Stimulated activated CD4-positive, alpha-beta T cell treated with anti-CD3 and anti-CD28 coated beads, Interleukin-1b, Interleukin-23, amount 100 ng/mL, for 4 hours (primary cell): ENCODE measurements around the gene PABPC3.

Experiments used
- DNase-seq, 2 donors: peaks; one replicate each; pipeline ENCODE4 v3.0.0-alpha.2; 2020; ENCODE audit warnings: low read depth in 2 of 2

The PABPC3 gene

DNA sequence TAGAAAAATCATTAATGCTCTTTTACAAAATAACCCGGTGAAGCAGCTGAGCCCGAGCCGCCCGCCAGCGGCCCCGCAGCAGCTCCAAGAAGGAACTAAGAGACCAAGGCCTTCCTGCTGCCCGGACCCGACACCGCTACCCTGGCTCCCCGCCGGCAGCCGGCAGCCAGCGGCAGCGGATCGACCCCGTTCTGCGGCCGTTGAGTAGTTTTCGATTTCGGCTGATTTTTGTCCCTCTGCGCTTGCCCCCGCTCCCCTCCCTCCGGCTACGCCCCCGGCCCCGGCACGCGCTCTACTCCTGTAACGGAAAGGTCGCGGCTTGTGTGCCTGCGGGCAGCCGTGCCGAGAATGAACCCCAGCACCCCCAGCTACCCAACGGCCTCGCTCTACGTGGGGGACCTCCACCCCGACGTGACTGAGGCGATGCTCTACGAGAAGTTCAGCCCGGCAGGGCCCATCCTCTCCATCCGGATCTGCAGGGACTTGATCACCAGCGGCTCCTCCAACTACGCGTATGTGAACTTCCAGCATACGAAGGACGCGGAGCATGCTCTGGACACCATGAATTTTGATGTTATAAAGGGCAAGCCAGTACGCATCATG lies at the start of gene PABPC3:
TSS of gene PABPC3 (plus strand) at position 286 of the 603 bp plus-strand sequence. CDS start at position 349, 63 bp downstream.
- DNase-seq: no peak

DNA sequence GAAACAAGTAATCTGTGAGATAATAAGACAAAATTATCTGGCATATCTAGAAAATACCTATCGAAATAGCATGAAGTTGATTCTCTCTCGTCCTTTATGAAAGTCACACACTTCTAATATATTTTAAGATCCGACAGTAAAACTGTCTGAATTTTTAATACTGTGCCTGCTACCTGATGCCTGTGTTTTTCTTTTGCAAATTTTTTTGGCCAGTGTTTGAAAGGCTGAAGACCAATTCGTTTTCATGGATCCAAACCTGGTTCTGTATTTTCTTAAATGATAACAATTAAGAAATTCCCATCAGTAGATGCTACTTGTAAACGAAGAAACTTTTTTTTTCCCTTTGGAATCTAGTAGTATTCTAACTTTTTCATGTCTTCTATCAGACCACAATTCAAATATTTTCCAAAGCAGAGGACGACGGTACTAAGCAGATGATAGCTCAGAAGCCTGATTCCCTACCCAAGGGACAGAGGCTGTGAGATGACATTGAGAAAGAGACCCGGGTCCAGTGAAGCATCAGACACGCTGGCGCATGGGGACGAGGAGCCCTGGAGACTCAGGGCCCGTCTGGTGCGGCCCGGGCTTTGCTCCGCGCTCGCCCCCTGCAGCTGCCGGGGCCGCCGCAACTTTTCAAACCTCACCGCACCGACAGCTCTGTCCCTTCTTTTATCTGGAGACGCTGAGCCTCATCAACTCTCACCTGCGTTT lies 49.5 kb upstream of the PABPC3 start:
- no peak for DNase-seq

DNA sequence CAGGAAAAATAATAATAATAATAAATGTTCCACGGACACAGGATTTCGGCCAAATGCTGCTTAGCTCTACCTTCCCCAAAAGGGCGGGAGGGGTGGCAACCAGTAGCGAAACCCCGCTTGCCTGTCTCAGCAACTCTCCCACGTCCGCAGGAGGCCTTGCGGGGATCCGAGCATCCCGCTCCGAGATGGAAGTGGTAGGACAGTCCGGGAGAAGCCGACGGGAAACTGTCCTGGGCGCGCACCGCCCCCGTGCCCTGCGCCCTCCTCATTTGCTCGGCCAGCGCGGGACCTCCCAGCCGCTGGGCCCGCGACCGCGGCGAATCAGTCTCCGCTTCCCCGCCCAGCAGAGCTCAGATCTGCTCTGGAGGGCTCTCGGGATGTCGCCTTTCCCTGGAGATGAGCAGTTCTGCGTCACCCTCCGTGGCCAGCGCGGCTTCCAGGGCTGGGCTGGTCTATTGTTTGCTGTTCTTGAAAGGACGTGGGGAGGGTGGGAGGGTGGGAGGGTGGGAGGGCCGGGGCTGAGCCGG lies 48.9 kb upstream of the PABPC3 start:
- no peak for DNase-seq

DNA sequence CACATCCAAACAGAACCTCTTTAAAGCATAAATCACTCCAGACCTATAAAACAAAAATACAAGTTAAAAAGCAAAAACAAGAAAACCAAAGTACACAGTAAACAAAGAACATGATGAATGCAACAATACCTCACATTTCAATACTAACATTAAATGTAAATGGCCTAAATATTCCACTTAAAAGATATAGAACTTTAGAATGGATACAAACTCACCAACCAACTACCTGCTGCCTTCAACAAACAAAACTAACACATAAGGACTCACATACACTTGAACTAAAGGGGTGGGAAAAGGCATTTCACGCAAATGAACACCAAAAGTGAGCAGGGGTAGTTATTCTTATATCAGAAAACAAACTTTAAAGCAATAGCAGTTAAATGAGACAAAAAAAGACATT lies 44.9 kb upstream of the PABPC3 start:
- no peak for DNase-seq

DNA sequence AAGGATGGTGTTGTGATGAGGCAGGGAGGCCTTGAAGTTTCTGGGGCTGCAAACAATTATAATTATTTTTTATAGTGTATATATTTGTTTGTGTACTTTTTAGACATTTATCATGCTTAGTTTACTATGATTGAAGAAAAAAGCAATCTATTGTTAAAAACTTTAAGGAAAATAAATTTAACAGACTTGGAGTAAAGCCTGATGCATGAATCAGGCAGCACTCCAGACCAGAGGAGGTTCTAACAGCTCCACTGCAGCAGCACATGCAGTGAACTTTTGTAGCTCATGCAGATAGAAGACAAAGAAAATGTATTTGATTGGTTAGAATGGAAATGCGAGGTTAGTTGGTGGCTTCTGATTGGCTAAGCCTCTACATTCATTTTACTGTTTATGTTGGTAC lies 36.8 kb upstream of the PABPC3 start:
- DNase-seq: no peak

DNA sequence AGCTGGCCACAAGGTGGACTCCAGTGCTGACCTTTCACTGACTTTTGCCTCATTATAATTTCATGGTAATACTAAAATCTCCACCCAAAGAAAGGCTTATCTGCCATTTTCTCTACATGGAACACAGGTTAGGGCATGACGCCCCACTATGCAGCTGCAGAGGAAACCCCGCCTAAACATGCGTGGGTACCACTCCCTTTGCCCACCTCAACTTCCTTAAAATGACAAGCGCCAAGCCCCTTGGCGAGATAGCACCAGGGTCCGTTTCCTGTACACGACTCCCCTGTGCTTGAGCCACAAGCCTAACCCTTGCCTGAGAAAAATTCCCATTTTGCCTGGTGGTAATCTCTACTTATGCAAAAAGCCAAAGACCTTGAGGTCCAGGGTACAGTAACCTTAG lies 36.0 kb upstream of the PABPC3 start:
- DNase-seq: no peak

DNA sequence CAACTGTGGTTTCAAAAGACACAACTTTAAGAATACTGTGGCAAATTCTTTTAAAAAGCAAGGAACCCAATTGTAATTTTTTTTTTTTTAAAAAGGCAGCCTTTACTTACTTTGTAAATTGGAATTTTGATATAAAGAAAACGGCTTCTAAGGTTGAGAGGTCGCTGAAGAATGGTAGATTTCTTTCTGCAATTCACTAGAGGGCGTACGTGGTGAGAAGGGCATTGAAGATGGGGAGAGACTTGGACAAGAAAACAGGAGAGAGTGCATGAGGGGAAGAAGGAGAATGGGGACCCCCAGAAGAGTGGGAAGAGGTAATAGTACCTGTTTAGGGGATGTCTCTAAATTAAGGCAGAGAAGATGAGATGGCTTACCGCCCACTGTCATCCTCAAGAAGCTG lies 33.5 kb upstream of the PABPC3 start:
- no peak for DNase-seq

DNA sequence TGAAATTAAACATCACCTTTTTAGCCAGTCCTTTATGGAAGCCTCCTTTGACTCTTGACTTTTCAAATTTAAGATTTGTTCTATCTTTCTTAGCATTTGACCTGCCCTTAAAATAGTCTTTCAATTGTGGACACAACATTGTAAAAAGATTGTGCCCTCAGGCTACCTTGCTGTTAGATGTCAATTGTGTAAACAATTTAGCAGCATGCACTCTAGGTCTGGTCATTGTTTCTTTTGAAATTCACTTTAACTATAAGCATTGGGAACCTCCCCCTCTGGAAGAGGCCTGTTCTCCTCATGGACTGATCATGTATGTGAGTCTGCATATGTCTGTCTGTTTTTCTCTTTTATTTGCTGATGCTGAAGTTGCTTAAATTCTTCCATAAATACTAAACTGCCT lies 31.5 kb upstream of the PABPC3 start:
- DNase-seq: no peak

DNA sequence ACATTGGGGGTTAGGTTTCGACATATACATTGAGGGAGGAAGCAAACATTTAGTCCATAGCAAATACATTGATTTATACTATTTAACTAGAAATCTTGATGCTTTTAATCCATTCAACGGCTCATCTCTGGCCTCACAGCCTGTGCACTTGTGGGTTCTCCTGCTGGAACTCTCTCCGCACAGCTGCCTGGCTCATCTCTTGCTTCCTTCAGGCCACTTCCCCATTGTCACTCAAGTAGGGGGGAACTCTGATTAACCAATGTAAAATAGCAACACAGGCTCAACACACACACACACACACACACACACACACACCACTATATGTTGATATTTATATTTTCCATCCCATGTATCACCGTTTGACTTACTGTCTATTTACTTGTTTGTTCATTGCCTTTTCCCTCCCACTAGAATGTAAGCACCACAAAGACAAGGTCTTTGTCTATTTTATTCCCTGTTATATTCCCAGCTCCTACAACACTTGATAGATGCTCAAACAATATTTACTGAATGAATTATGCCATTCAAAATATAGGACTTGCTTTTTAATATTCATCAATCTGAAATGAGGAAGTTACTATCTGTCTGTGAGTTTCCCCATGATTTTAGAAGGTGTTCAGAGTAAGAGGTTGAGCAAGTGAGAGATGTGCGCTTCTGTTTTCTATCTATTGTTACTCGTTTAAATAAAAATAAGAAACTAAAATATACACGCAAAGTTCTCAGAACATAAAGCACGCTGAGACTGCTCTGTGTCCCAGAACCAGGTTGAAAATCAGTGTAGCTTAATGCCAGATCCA lies 29.8 kb upstream of the PABPC3 start:
- no peak for DNase-seq

DNA sequence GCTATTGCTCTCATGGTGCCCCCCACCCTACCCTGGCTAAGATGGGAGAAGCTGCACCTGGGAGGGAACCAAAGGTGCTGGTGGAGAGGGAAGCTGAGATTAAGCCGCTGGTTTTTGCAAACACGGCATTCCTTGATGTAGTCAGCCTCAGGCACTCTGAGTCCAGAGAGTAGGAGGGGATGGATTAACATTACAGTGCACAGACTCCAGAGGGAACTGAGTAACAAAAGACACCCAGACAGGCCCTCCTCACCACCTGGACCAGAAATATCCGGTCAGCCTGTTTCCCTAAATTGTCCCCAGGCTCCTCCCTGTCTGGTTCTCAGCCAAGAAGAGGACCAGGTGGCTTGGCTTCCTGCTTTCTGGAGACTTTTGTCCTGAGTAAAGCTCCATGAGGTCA lies 28.9 kb upstream of the PABPC3 start:
- no peak for DNase-seq

DNA sequence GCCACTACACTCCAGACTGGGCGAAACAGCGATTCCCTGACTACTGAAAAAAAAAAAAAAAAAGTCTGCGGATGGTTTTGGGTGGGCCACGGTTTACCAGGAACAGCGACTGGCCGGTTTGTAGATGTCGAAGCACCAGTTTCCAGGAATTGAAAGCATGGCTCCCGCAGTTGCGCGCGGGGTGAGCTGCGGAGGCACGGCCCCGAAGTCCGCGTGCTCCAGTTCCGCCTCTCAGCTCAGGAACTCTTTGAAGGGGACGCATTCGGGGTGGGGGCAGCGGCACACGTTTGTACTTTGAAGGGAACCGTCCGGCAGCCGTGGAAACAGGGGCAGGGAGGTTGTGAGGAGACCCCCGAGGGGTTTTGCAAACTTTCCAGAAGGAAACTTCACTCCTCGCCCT lies 27.1 kb upstream of the PABPC3 start:
- no peak for DNase-seq

DNA sequence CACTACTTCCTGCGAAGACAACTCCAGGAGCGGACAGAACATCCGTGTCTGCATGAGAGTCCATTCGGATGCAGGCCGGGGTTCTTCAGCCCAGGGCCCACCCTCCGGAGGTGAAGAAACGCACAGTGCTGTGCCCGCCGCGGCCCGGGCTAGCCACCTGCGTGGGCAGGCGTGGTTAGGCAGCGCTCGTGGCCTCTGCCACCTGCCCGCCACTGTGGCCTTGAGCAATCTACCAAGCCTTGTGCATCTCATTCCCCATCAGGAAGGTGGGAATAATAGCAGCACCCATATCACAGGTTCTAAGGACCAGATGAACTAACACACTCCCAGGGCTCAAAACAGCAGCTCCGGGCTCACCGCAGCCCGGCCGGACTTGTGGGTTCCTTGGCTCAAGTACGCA lies 26.7 kb upstream of the PABPC3 start:
- DNase-seq: no peak

DNA sequence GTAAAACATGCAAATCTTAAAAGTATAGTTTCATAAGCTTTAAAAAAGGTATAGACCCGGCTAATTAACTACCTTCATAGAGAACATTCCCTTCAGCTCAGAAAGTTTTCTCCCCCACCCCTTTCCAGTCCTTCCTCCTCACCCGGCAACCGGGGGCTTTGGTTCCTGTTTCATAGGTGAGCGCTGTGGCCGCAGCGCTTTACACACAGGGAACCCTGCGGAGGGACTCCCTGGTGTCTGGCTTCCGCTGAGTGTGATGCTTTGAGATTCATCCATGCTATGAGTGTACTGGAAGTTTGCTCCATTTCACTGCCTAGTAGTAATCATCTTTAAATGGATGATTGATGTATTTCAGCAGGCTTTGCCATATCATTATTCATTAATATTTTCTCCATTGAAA lies 26.0 kb upstream of the PABPC3 start:
- DNase-seq: no peak

DNA sequence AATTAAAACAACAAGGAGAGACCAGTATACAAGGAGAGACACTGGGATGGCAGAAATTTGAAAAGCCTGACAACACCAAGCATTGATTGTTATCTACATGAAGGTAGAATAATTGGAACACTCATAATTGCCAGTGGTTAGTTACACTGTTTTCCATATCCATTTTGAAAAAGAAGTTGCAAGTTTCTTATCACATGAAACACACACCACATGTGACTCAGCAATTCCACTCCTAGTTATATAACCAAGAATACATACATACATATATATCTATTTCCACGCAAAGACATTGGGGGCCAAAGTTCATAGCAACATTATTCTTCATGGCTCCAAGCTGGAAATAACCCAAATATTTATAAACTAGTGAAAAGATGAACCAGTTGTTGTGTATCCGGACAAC lies 15.2 kb upstream of the PABPC3 start:
- DNase-seq: no peak

DNA sequence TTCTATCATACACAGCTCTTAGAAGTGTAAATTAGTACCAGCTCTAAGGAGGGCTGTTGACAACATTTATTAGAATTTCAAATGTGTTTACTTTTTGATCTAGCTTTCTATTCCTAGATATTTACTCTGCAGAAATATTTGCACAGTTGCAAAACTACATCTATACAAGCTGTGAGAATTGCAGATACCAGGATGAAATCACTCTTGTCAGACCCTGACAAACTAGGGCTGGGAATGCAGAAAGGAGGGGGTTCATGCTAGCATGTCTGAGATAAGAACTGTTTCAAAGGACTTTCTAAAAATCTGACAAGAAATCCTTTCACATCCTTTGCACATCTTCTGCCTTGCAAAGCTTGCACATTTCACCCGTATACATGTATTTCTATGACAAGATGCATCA lies 11.8 kb upstream of the PABPC3 start:
- DNase-seq: no peak

DNA sequence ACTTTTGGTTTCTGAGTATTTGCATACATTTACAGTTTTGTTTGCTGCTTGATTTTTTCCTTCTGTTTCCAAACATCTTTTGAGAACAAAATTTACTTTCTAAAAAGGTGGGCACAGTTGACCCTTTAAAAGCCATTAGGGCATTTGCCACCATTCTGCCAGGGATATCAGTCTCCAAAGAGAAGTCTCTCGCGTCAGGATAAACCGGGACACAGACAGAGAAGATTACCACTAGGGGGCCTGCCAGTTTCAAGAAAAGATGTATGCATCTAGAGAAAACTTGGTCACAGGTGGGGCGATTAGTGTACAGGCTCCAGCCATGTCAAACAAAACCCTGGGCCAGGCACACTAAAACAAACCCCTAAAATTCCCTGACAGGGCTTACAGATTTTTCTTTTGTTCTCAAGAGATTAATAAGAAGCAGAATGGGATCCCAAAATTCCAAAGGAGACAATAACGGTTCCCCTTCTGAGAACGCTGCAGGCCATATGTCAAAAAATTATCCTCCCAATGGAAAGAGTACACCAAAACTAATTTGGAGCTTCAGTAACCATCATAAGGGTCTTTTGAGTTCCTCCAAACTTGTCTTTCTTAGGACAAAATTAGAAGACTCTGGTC lies 10.7 kb upstream of the PABPC3 start:
- no peak for DNase-seq

DNA sequence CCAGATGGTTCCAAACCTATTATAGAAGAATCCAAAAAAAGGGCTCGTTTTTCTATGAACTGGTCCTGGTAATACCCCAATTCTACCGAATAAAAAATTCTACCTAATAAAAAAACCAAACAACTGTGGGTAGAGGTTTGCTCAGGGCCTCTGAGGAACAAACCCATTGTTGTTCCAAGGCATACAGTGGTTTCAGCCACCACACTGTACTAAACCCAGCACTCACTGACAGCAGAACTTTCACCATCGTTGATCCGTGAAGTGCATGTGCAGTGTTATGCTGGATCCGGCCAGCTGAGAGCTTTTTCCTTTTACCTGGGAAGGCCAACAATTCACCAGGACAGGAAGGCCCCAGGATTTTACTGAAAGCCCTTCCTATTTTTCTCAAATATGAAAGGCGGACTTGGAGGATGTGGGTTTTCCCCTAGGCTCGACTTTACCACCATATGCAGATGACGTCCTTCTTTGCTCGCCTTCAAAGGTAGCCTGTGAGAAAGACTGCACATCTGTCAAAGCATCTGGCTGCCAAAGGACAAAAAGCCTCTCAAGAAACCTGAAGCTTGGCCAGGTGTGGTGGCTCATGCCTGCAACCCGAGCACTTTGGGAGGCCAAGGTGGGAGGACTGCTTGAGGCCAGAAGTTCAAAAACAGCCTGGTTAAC lies 7.2 kb upstream of the PABPC3 start:
- DNase-seq: no peak

DNA sequence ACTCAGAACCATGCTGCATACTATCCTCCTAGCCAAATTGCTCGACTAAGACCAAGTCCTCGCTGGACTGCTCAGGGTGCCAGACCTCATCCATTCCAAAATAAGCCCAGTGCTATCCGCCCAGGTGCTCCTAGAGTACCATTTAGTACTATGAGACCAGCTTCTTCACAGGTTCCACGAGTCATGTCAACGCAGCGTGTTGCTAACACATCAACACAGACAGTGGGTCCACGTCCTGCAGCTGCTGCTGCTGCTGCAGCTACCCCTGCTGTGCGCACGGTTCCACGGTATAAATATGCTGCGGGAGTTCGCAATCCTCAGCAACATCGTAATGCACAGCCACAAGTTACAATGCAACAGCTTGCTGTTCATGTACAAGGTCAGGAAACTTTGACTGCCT lies 1.5 kb downstream of the PABPC3 start:
- no peak for DNase-seq

DNA sequence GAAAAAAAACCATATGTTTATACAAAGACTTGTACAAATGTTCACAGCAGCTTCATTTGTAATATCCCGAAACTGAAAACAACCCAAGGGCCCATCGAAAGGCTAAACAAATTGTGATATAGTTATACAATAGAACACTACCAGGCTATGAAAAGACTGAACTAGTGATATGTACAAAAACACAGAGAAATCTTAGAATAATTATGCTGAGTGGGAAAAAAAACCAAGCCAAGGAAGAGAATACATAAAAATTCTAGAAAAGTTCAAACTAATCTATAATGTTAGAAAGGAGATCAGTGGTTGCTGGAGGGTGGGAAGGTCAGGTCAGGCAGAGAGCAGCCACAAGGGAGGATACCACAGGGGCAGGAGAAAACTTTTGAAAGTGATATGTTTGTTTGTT lies 7.8 kb downstream of the PABPC3 start:
- no peak for DNase-seq

DNA sequence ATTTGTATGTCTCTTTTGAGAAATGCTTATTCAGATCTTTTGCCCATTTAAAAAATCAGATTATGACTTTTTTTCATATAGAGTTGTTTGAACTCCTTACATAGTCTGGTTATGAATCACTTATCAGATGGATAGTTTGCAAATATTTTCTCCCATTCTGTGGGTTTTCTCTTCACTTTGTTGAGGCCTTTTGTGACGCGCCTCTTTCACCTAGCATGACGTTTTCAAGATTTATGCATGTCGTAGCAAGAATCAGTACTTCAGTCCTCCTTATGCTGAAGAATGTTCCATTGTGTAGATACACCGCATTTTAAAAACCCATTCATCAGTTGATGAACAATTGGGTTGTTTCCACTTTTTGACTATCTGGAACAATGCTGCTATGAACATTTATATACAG lies 13.4 kb downstream of the PABPC3 start:
- DNase-seq: no peak

DNA sequence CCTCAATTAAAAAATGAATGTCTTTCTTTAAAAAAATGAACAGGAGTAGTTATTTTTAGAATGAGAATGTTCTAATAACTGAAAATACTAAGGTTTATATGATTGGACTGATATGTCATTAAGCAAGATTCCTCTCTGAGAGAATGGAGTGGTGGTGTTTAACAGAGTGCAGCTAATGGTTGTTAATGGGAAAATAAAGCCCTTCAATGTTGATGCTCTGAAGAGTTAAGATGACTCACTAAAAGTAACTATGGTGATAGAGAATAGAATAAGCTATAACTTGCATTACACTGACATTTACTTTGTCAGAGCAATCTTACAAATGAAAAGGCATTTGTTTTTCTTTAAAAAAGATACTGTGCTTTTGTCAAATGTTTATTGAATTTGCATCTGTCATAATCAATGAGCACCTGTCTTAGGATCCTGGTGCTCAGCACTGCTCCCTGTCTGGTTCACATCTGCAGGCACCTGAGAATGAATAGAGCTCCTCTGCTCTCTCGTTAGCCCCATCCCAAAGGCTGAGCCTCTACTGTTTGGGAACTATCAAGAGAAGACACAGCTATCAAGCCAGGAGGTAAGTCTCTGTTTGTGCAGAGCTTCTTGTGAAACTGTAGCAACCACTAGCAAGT lies 15.1 kb downstream of the PABPC3 start:
- no peak for DNase-seq
